GM12892 (cell line): Measurements from ENCODE around the gene MAP3K21.

ENCODE experiments used
- DNase-seq: peaks from one replicate; pipeline ENCODE4 v3.0.0; 2011; ENCODE audit not compliant: insufficient read length
- FAIRE-seq: peaks from 2 replicates; lab custom pipeline; 2011; peaks lifted over from hg19 to GRCh38; lab: Jason Lieb, UNC
- POLR2A ChIP-seq: IDR thresholded peaks from 2 replicates; pipeline ENCODE4 v1.6.1; 2011; ENCODE audit warnings: low read depth, low read length, control low read depth
- POLR2AphosphoS5 ChIP-seq: IDR thresholded peaks from 2 replicates; pipeline ENCODE4 v1.6.1; 2011; ENCODE audit warnings: low read depth, low read length, control low read depth
- TAF1 ChIP-seq: IDR thresholded peaks from 2 replicates; pipeline ENCODE4 v1.6.1; 2011; ENCODE audit warnings: low read depth, mild to moderate bottlenecking, control low read depth, low read length, borderline replicate concordance

The MAP3K21 gene

GRCh38 chr1:233433436-233434210 lies 106.1 kb downstream of the MAP3K21 start:
- no peak for FAIRE-seq
- no peak for DNase-seq
- TF ChIP-seq POLR2AphosphoS5 = no peak
- TF ChIP-seq POLR2A = no peak
- no peak for TF ChIP-seq TAF1
